SIG-M5 treated with dmso at 0.1 percent for 504 hours (cell line): ENCODE results near the gene MARCHF5.
"Not testable (repeated sequence)": the region's sequence is repeated elsewhere in the genome, so short reads cannot be mapped to it uniquely, and the experiment has no call there.

Source experiments
- DNase-seq: peaks from one replicate; lab custom pipeline; 2025; ENCODE audit not compliant: unreplicated experiment; lab: John Stamatoyannopoulos, UW

MARCHF5 gene

DNA sequence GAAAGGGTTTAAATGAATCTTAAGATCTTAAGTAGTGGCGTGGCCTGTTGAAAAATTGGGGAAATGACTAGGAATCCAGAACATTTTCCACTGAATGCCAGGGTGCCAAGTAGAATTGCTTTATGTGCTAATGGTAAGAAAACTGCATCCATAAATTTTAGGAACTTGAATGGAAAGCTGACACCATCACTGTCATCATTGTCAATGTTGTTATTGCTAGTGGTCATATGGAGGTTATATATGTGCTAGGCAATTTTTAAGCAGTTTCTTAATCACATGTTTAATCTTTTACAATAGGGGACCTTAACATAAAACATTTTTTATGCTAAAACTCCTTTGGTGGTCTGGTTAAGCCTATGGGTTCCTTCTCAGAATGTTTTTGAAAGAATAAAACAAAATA is 13.1 kb downstream of the MARCHF5 start:
- DNase-seq = no peak

DNA sequence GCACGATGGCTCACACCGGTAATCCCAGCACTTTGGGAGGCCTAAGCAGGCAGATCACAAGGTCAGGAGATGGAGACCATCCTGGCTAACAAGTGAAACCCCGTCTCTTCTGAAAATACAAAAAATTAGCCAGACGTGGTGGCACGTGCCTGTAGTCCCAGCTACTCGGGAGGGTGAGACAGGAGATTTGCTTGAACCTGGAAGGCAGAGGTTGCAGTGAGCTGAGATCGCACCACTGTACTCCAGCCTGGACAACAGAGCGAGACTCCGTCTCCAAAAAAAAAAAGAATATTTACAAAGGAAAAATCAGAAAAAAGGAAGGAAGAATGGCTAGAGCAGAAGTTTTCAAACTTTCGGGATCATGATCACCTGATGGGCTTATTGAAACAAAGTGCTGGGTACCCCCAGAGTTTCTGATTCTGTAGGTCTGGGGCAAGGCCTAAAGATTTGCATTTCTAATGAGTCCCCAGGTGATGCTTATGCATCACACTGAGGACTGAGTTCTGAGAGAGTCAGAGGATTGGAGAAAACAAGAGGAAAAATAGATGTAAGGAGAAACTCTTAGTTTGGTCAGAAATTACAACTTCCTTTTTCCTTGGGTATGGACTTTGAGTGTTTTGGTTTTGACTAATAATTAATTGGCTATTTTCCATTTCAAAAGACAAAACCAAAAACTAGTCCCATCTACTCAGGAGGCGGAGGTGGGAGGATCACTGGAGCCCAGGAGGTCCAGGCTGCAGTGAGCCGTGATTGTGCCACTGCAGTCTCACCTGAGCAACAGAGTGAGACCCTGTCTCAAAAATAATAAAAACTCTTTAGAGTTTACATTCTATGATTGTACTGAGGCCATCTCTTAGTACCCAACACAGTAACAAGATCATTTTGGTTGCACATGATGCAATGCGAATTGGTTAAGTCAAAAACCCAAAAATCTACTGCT is 14.4 kb downstream of the MARCHF5 start:
- DNase-seq = no peak

DNA sequence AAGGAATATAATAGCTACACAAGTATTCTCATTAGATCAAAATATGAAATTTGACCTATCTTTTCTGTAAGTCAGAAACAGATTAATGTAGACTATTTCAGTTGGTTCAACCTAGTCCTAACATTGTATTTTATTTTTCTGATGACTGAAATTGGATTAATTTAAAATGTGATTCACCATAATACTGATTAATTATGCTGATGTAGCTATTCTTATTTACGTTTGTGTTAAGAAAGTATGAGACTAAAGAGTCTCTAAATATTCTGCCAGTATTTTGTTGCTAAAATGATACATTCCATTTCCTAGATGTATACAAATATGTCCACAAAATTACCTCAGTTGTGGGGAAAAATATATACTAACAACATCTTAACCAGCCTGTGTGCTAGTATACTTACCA is 18.3 kb downstream of the MARCHF5 start:
- DNase-seq = no peak

DNA sequence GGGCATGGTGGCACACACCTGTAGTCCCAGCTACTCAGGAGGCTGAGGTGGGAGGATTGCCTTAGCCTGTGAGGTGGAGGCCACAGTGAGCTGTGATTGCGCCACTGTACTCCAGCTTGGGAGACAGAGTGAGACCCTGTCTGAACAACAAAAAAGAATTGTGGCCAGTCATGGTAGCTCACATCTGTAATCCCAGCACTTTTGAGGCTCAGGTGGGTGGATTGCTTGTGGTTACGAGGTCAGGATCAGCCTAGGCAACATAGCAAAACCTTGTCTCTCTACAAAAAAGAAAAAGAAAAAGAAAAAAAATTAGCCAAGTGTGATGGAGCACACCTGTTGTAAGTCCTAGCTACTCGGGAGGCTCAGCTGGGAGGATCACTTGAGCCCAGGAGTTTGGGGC is 22.8 kb downstream of the MARCHF5 start:
- no peak for DNase-seq

DNA sequence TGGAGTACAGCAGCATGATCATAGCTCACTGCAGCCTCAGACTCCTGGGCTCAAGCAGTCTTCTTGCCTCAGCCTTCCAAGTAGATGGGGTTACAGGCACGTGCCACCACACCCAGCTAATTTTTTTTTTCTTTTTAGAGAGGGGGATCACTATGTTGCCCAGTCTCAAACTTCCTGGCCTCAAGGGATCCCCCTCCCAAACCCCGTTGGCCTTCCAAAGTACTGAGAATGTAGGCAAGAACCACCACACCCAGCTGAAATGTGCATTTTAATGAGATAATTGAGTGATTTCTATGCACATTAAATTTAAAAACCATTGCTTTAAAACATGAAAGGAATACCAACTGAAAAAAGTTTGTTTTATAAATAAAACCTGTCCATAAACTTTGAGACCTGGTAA is 25.6 kb downstream of the MARCHF5 start:
- no peak for DNase-seq

DNA sequence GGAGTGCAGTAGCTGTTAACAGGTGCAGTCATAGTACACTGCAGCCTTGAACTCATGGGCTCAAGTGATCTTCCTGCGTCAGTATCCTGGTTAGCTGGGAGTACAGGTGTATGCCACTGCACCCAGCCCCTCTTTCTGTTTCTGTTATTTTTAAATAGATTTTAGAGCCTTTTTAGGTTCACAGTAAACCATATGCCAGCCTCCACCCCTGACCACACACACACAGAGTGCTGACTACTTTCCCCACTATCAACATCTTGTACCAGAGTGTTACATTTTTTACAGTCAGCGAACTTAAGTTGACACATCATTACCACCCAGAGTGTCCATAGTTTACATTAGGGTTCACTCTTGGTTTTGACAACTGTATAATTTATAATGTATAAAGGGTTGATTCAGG is 32.1 kb downstream of the MARCHF5 start:
- DNase-seq = no peak

DNA sequence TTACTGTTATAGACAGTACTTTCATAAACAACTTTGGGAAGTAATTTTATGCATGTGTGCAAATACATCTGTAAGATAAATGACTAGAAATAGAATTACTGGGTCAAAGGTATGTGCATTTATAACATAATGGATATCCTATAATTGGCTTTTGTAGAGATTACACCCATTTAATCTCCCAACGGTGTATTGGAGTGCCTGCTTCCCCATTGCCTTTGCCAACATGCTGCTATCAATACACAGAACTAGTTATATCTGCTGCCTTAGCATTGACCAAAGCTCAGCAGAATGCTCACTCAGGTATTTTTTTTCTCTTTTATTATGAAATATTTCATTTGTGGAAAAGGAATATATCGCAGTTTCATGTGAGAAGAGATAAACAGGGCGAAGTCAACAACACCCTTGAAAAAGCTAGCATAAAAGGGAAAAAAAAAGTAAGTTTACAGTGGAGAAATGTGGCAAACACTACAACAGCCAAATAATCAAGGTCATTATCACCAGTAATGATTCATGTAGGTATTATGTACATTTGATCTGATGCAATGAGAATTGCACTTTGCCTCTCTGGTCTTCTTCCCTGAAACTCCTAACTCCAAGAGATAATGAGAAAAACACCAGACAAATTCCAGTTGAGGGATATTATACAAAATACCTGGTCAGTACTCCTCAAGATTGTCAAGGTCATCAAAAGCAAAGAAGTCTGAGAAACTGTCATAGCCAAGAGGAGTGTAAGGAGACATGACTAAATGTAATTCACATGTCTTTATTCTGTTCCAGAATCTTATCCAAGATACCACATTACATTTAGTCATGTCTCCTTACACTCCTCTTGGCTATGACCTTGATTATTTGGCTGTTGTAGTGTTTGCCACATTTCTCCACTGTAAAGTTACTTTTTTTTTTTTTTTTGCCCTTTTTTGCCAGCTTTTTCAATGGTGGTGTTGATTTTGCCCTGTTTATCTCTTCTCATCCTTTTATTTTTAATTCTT is 36.8 kb downstream of the MARCHF5 start:
- no peak for DNase-seq

DNA sequence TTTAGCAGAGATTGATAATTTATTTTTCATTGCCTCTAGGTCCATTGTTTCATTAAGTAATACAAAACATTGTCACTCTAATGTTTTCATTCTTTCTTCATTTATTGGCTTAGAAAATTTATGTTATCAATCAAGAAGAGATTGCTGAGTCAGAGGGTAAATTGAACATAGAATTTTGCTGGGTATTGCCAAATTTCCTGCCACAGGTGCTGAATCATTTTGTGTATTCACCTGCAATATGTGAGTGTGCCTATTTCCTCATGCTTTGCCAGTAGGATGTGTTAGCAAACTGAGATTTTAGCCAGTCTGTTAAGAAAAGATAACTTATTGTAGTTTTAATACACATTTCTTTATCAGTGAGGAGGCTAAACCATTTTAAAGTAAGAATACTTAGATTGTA is 38.0 kb downstream of the MARCHF5 start:
- no peak for DNase-seq

DNA sequence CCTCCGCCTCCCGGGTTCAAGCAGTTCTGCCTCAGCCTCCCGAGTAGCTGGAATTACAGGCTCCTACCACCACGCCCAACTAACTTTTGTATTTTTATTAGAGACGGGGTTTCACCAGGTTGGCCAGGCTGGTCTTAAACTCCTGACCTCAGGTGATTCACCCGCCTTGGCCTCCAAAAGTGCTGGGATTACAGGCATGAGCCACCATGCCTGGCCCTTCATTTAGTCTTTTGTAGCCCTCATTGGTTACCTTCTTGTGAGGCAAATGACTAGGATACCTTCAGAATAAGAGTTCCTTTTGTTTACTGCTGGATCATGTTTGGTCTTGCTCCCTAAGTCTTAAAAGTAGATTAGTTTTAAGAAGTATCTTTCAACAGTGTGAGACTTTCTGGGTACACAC is 39.0 kb downstream of the MARCHF5 start:
- DNase-seq = not testable (repeated sequence)

DNA sequence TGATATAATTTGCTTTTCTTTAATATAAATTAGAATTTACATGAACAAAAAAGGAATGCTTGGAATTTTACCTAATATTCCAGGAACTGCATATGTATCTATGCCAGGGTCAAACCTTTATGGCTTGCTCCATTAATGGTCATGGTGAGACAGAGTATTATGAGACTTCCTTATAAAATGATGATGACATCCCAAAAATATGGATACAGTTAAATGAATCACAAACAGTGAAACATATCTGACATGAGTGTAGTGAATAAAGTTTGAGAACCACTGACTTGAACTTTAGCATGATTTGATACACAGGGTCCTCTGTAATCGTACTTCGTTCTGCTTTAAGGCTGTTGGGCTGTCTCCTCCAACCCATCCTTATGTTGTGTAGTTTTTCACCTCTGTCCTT is 51.8 kb downstream of the MARCHF5 start:
- DNase-seq = no peak

DNA sequence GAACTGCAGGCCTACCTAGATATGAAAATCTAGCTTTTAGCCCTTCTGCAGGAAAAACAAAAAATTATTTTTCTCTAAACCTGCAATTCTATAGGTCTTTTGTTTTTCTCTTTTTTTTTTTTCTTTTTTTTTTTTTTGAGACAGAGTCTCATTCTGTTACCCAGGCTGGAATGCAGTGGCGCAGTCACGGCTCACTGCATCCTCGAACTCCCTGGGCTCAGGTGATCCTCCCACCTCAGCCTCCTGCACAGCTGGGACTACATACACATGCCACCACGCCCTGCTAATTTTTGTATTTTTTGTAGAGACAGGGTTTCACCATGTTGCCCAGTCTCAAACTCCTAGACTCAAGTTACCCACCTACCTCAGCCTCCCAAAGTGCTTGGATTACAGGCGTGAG is 54.6 kb downstream of the MARCHF5 start:
- not testable (repeated sequence) for DNase-seq

DNA sequence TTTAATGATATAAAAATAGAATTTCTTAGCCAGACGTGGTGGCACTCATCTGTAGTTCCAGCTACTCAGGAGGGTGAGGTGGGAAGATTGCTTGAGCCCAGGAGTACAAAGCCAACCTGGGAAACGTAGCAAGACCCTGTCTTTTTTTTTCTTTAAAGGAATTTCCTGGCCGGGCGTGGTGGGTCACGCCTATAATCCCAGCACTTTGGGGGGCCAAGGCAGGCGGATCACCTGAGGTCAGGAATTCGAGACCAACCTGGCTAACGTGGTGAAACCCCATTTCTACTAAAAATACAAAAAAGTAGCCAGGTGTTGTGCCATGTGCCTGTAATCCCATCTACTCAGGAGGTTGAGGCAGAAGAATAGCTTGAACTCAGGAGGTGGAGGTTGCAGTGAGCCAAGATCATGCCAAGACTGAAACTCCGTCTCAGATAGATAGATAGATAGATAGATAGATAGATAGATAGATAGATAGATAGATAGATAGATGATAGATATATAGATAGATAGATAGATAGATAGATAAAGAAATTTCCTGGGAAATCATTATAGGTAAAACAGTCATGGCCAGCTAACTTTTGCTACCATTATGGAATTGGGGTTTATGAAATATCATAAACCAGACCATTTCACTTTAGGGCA is 56.2 kb downstream of the MARCHF5 start:
- DNase-seq = not testable (repeated sequence)

DNA sequence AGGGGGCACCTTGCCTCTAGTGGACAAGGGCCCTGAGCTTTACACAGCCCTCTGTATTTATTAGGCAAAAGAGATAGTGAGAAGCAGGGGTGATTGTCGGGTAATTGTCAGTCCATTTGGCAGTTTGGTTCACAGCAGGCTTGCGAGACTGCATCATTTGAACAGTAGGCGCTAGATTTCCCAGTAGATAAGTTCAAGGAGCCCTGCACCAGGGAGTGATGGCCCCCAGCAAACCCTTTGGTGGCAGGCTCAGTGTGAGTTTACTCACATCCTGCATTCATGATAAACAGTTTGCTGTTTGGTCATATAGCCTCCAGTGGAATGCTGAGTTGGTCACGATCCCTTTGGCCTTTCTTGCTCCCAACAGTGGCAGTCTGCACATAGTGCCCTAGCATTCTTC is 59.4 kb downstream of the MARCHF5 start:
- DNase-seq = no peak

DNA sequence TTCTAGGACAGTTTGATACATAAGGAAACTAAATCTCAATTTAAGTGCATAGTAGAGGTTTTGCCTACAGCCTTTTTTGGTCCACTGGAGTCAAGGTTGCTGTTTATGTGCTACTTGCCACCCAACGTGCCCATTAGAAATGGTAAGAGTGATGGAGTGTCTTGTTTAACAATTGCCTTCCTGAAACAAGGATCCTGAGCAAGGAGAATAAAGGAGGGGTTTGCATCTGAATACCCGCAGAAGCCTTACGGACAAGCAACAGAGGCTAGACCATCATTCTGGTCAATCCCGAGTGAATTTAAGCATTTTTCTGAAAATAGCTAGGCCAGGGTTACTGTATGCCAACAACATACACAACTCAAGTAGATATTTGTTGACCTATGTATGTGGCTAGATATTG is 63.6 kb downstream of the MARCHF5 start:
- no peak for DNase-seq

DNA sequence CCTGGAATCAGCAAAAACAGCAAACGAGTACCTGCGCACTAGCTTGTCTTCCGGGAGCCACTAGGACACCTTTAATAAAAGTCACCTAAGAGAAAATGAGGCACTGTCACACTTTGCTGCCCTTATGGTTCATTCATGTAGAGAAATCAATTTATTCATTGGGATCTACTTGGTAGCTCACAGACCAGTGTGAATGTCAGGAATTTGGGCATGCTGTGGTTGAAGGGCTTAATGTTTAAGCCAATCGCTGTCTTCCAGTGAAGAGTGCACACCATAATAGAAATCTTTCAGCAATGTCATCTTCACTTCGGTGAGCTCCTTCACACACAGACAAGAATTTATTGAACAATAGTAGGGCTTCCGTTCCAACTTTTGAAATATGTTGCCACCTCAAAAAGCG is 65.1 kb downstream of the MARCHF5 start:
- DNase-seq = no peak

DNA sequence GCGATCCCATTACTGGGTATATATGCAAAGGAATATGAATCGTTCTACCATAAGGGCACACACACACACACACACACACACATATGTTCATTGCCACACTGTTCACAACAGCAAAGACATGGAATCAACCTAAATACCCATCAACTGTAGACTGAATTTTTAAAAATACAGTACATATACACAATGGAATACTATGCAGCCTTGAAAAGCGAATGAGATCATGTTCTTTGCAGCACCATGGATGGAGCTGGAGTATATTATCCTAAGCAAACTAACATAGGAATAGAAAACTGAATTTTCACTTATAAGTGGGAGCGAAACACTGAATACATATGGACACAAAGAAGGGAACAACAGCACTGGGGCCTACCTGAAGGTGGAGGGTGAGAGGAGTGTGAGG is 72.5 kb downstream of the MARCHF5 start:
- DNase-seq = no peak

DNA sequence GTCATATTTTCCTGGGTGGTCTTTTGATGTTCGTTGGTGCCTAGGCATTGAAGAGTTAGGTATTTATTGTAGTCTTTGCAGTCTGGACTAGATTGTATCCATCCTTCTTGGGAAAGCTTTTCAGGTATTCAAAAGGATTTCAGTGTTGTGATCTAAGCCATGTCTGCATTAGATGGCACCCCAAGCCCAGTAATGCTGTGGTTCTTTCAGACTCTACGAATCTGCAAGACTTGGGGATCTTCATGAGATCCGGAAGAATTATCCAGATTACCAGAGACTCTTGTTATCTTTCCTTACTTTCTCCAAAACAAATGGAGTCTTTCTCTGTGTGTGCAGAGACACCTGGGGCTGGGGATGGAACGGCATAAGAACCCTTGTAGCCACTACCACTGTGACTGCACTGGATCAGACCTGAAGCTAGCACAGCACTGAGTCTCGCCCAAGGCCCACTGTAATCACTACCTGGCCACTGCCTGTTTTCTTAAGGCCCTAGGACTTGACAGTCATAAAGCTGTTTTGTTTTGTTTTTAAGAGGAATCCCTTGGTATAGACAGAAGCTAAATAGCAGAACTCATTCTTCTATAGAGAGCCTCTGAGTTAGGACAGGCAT is 75.5 kb downstream of the MARCHF5 start:
- no peak for DNase-seq

DNA sequence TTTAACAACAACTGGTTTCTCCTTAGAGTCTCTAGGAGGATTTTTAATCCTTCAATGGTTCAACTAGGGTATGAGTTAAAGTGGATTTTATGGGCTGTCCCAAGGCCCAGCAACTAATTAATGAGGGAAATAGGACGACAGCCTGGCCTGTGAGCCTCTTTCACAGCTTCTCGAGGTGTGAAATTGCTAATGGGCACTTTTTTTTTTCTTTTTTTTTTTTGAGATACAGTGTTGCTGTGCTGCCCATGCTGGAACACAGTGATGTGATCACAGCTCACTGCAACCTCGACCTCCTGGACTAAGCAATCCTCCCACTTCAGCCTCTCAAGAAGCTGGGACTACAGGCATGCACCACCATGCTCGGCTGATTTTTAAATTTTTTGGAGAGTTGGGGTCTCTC is 87.0 kb downstream of the MARCHF5 start:
- no peak for DNase-seq

DNA sequence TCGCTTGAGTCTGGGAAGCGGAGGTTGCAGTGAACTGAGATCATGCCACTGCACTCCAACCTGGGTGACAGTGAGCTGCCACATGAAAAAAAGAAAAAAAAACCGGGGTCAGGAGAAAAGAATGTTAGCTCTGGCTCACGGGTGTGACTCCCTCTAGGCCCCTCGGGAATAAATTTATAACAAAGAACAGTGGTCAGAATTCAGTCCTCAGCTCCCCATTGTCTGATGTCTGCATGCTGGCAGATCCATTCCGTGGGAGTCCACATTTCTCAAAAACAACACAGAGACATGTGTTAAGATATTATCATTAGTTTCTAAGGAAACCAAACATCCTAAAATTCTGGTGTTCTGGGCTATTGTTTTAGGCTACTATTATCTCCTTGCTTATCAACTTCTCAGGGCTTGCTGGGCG is 90.6 kb downstream of the MARCHF5 start:
- DNase-seq = no peak

DNA sequence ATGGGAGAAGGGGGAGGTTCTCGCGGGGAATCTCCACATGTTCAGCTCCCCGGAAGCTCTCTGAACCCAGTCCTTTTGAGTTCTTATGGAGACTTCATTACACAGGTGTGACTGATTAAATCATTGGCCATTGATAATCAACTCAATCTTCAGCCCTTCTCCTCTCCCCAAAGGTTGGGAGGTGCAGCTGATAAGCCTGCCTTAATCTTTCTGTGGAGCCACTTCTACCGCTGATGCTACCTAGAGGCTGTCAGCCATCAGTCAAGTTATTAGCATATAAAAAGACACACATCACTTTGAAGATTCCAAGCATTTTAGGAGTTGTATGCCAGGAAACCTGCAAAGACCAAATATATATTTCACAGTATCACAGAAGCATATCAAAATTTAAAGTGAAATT is 91.7 kb downstream of the MARCHF5 start:
- DNase-seq = no peak

DNA sequence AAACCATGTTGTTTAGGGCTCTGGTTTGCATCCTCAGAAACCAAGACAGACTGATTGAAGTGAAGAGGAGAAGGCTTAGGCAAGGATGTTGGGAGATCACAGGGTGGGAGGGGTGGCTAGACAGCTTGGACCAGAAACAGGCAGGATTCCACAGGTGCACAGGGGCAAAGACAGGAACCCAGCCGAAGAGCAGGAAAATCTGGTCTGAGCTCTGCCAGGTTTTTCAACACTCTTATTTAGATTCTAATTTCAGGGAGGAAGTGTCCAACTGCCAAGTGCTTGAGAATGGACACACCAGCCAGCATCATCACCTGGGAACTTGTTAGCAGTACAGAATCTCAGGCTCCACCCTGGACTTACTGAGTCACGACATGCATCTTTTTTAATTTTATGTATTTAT is 93.8 kb downstream of the MARCHF5 start:
- DNase-seq = no peak
